MCF 10A (cell line): ENCODE measurements around the gene TMEM51. TPM values are rescaled to one million over a fixed set of nuclear protein-coding genes. Genes with fewer than 3 reads are reported as not detected.

ENCODE experiments used
- BruUV-seq: library from RNA; stranded (reverse); fragments of 400-500 nt; replicated peaks from 2 replicates; lab custom pipeline; 2021; lab: Mats Ljungman, UMichigan
- CTCF ChIA-PET: fragments of 300-600 bp; sonication (Branson Sonifier 250); formaldehyde crosslinking; extraction: SDS; loops from one replicate; lab custom pipeline; 2021; ENCODE audit warnings: antibody characterized with exemption, inconsistent platforms; lab: Yijun Ruan, JAX
- POLR2A ChIA-PET: fragments of 300-600, 350-650 bp; sonication (Branson Sonifier 250); formaldehyde crosslinking; extraction: SDS; loops from one replicate; lab custom pipeline; 2020; ENCODE audit warnings: antibody characterized with exemption, inconsistent platforms; lab: Yijun Ruan, JAX
- DNase-seq: peaks from one replicate; pipeline ENCODE4 v3.0.0-alpha.2; 2018; ENCODE audit not compliant: unreplicated experiment
- H3K27ac Mint-ChIP-seq: one replicate; pipeline ENCODE4 v1.8.0; 2022; ENCODE audit warnings: mild to moderate bottlenecking, low read depth, mixed read lengths; ENCODE audit not compliant: unreplicated experiment
- H3K27me3 Mint-ChIP-seq: one replicate; pipeline ENCODE4 v1.8.0; 2022; ENCODE audit warnings: mixed read lengths; ENCODE audit not compliant: insufficient read depth, unreplicated experiment
- H3K36me3 Mint-ChIP-seq: one replicate; pipeline ENCODE4 v1.8.0; 2022; ENCODE audit warnings: mild to moderate bottlenecking, moderate library complexity, mixed read lengths; ENCODE audit not compliant: insufficient read depth, unreplicated experiment
- H3K4me1 Mint-ChIP-seq: one replicate; pipeline ENCODE4 v1.8.0; 2022; ENCODE audit warnings: mixed read lengths; ENCODE audit not compliant: insufficient read depth, unreplicated experiment
- H3K4me3 Mint-ChIP-seq: one replicate; pipeline ENCODE4 v1.8.0; 2022; ENCODE audit warnings: mild to moderate bottlenecking, moderate library complexity, mixed read lengths; ENCODE audit not compliant: unreplicated experiment
- H3K9me3 Mint-ChIP-seq: one replicate; pipeline ENCODE4 v1.8.0; 2022; ENCODE audit warnings: mixed read lengths; ENCODE audit not compliant: unreplicated experiment
- intact Hi-C: fragments of 100-400 bp; cut with micrococcal nuclease; formaldehyde crosslinking; loops from 2 replicates; pipeline ENCODE4 v1.14.1; 2022
- total RNA-seq: library from RNA; stranded (reverse); gene quantifications from 2 replicates; pipeline ENCODE4 v1.2.3, GENCODE V29; 2022
- TF ChIP-seq, protein P1 (sequence below): fragments of 200-600 bp; IDR thresholded peaks from one replicate; pipeline ENCODE4 v1.8.0; 2022; ENCODE audit warnings: antibody characterized with exemption, mild to moderate bottlenecking; ENCODE audit not compliant: unreplicated experiment

Gene TMEM51
- total RNA-seq, 1 experiment from 2014 or later = 6.4 TPM

DNA sequence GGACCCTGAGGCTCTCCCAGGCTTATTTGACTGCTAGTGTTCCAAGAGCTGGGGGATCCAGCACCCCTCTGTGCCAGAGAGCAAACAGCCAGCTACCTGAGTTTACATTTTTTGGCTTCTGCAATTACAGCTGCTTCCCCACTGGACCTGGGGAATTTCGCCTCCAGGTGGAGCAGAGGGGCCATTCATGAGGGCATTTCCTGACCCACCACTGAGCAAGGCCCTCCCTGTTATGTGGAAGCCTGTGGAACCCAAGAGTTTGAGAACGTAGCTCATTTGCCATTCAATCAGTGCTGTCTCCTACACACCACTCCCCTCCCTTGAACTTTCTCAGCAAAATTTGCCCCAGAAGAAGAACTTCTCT, 42.7 kb upstream of the TMEM51 start:
- H3K9me3 Mint-ChIP-seq = no peaks in the 10 kb centered on the region
- TF ChIP-seq, protein P1, sequence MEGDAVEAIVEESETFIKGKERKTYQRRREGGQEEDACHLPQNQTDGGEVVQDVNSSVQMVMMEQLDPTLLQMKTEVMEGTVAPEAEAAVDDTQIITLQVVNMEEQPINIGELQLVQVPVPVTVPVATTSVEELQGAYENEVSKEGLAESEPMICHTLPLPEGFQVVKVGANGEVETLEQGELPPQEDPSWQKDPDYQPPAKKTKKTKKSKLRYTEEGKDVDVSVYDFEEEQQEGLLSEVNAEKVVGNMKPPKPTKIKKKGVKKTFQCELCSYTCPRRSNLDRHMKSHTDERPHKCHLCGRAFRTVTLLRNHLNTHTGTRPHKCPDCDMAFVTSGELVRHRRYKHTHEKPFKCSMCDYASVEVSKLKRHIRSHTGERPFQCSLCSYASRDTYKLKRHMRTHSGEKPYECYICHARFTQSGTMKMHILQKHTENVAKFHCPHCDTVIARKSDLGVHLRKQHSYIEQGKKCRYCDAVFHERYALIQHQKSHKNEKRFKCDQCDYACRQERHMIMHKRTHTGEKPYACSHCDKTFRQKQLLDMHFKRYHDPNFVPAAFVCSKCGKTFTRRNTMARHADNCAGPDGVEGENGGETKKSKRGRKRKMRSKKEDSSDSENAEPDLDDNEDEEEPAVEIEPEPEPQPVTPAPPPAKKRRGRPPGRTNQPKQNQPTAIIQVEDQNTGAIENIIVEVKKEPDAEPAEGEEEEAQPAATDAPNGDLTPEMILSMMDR = no peak
- intact Hi-C loops = no loop called here
- POLR2A ChIA-PET = no interaction called here
- no TSS peak for BruUV-seq
- DNase-seq = no peak
- CTCF ChIA-PET = interaction anchor here (0.9 kb wide), 1 partner anchor 10 kb away, joined by 3 read pairs; no protein-coding TSS in a partner anchor
- H3K4me3 Mint-ChIP-seq = no peak overlapping the region
- no peaks in the 10 kb centered on the region for H3K4me1 Mint-ChIP-seq
- no peaks in the 10 kb centered on the region for H3K36me3 Mint-ChIP-seq
- no peaks in the 10 kb centered on the region for H3K27me3 Mint-ChIP-seq
- no peak overlapping the region for H3K27ac Mint-ChIP-seq

DNA sequence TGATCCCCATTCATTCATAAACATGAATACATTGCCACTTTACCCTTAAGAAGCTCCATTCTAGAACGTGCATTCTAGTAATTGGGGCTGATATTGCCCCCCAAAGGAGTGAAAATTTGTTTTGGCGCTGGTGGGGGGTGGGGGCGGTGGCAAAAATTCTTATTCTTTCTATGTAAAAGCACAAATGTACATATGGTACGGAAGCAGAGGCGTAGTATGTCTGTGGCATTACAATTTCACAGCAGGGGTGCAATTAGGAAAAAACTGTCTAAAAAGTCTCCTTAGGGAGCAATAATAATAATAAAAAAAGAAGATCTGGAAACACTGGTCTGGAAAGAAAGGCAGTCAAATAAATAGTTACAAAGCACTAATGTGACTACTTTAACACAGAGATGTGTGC, 40.4 kb upstream of the TMEM51 start:
- ChIA-PET CTCF (interaction anchor here (0.6 to 1.6 kb wide), 2 partner anchors 15 to 196 kb away, joined by 3 to 5 read pairs; no protein-coding TSS in a partner anchor), POLR2A (no interaction called here)
- DNase-seq = no peak
- BruUV-seq = no TSS peak
- intact Hi-C loops = no loop called here
- H3K9me3 Mint-ChIP-seq = no peaks in the 10 kb centered on the region
- H3K27ac Mint-ChIP-seq = no peak overlapping the region
- no peaks in the 10 kb centered on the region for H3K36me3 Mint-ChIP-seq
- H3K4me3 Mint-ChIP-seq = no peak overlapping the region
- H3K4me1 Mint-ChIP-seq = no peaks in the 10 kb centered on the region
- TF ChIP-seq, protein P1 = no peak
- no peaks in the 10 kb centered on the region for H3K27me3 Mint-ChIP-seq

DNA sequence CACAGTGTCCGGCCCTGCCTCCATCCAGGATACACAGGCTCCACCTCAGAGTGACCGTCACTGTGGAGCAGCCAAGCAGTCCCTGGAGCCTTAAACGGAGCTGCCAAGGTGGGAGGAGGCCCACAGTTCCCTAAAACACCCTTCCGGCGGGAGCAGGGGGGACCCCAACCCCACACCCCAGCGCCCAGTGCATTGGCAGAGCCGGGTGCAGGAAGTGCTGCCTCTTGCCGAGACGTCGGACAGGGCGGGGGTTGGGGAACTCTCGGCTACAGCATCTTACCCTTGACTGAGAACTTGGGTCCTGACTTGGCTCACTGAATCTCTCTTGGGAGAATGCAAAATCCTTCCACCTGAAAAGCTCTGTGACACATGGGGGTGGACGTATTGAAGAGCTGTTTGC, 38.7 kb upstream of the TMEM51 start:
- intact Hi-C loops = no loop called here
- H3K27me3 Mint-ChIP-seq = peaks cover 11% of the 10 kb centered on the region
- TF ChIP-seq, protein P1 = no peak
- POLR2A ChIA-PET = interaction anchor here (0.6 kb wide), 1 partner anchor 365 kb away, joined by 3 read pairs; no protein-coding TSS in a partner anchor
- CTCF ChIA-PET = interaction anchor here (0.6 kb wide), 2 partner anchors 38 to 753 kb away, joined by 3 to 5 read pairs; partner anchors contain the start of gene TMEM51
- H3K4me3 Mint-ChIP-seq = no peak overlapping the region
- no peaks in the 10 kb centered on the region for H3K9me3 Mint-ChIP-seq
- no TSS peak for BruUV-seq
- no peaks in the 10 kb centered on the region for H3K4me1 Mint-ChIP-seq
- H3K36me3 Mint-ChIP-seq = no peaks in the 10 kb centered on the region
- no peak overlapping the region for H3K27ac Mint-ChIP-seq
- no peak for DNase-seq

DNA sequence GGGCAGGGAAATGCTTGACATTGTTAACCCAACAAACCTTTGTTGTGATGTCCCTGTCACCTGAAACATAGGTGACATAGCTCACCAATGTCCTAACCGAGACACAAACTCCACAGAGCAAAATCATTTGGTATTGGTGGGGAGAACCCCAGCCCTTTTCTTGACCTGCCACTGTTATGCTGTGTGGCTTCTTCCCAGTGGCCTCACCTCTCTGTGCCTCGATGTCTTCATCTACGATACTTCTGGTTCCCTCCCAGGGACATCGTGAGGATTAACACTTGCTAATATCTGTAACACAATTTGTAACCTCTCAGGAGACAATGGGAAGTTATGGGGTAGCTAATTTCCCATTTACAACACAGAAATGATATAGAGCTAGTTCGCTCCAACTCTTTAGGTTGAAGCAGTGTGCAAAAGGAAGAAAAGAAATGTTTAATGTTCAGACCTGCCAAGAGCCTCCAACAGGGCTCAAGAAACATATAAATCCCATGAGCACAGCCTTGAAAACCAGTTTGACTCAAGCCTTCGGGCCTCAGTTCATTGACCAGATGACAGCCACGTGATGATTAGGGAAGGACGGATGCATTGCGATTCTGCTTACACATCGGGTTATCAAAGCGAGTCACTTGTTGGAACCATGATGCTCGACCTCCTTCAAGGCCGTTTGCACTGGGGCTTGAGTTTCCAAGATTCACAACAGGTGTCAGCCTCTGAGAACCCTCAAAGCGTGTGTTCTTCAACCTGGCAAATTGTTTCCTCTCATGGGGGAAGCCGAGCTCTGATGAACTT, 37.8 kb upstream of the TMEM51 start:
- no peaks in the 10 kb centered on the region for H3K4me1 Mint-ChIP-seq
- H3K36me3 Mint-ChIP-seq = no peaks in the 10 kb centered on the region
- POLR2A ChIA-PET = no interaction called here
- CTCF ChIA-PET = interaction anchor here (0.6 to 1.4 kb wide), 3 partner anchors 38 to 189 kb away, joined by 3 to 5 read pairs (median 4); partner anchors contain the start of gene TMEM51
- peaks cover 19% of the 10 kb centered on the region for H3K27me3 Mint-ChIP-seq
- H3K27ac Mint-ChIP-seq = no peak overlapping the region
- no peaks in the 10 kb centered on the region for H3K9me3 Mint-ChIP-seq
- TF ChIP-seq, protein P1 = no peak
- DNase-seq = no peak
- intact Hi-C loops = no loop called here
- no peak overlapping the region for H3K4me3 Mint-ChIP-seq
- no TSS peak for BruUV-seq
